Adrenal gland (tissue), 5 donors: ENCODE data around the gene SMIM10L2A.

Source experiments
- CTCF ChIP-seq, 6 experiments: fragments of 450-650 bp in 4 of 6; fragments of 200-600 bp in 2 of 6; sonication (generic) in 1 of 6; IDR thresholded peaks; 1 replicate in 5 of 6; 2 replicates in 1 of 6; pipeline versions ENCODE4 v1.5.1 to v1.8.0; 2016 to 2021; ENCODE audit warnings: antibody characterized with exemption in 6 of 6, mild to moderate bottlenecking in 2 of 6, moderate library complexity in 1 of 6
- POLR2A ChIP-seq, 2 donors: fragments of 450-650 bp; IDR thresholded peaks; one replicate each; pipeline ENCODE4 v1.6.1; 2017; ENCODE audit warnings: antibody characterized with exemption in 2 of 2, mild to moderate bottlenecking in 2 of 2, moderate library complexity in 1 of 2
- donor health status: DM: no; HTN: no; CAD: no.

GRCh38 chrX:135410861-135411627 is 10.7 kb upstream of the SMIM10L2A start:
- TF ChIP-seq POLR2A (IDR thresholded peaks at IDR 0.05) = no peak
- no peak for TF ChIP-seq CTCF (IDR thresholded peaks at IDR 0.05)
